ENCODE results near the gene GASK1A. TPM values are rescaled to one million over a fixed set of nuclear protein-coding genes. Genes with fewer than 3 reads are reported as not detected.
A peak's percentile ranks its signal among the peaks of the same experiment; 100 is the strongest.

Gene GASK1A
- total RNA-seq, 3 donors from 2014 or later: 10.1 to 22.6 (median 20.5) TPM

GRCh38 chr3:43080726-43081568 lies 101.8 kb downstream of the GASK1A start:
- intact Hi-C loops (cut with DNase I; ENCODE audit: low total_unique reads): no loop called here
- Histone ChIP-seq H3K9me3 (peaks cover 0 to 5% of the 10 kb centered on the region in 2 donors), H3K27ac (no peak overlapping the region), H3K36me3 (no peaks in the 10 kb centered on the region), H3K4me3 (no peak overlapping the region), H3K4me1 (no peaks in the 10 kb centered on the region), H3K27me3 (no peaks in the 10 kb centered on the region)
- no peak for DNase-seq (ENCODE audit: low spot score in 2 of 2)
- TF ChIP-seq, protein P1, sequence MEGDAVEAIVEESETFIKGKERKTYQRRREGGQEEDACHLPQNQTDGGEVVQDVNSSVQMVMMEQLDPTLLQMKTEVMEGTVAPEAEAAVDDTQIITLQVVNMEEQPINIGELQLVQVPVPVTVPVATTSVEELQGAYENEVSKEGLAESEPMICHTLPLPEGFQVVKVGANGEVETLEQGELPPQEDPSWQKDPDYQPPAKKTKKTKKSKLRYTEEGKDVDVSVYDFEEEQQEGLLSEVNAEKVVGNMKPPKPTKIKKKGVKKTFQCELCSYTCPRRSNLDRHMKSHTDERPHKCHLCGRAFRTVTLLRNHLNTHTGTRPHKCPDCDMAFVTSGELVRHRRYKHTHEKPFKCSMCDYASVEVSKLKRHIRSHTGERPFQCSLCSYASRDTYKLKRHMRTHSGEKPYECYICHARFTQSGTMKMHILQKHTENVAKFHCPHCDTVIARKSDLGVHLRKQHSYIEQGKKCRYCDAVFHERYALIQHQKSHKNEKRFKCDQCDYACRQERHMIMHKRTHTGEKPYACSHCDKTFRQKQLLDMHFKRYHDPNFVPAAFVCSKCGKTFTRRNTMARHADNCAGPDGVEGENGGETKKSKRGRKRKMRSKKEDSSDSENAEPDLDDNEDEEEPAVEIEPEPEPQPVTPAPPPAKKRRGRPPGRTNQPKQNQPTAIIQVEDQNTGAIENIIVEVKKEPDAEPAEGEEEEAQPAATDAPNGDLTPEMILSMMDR (IDR thresholded peaks at IDR 0.05): no peak
- TF ChIP-seq POLR2A (IDR thresholded peaks at IDR 0.05) (no peak), POLR2AphosphoS5 (IDR thresholded peaks at IDR 0.05) (no peak)

DNA sequence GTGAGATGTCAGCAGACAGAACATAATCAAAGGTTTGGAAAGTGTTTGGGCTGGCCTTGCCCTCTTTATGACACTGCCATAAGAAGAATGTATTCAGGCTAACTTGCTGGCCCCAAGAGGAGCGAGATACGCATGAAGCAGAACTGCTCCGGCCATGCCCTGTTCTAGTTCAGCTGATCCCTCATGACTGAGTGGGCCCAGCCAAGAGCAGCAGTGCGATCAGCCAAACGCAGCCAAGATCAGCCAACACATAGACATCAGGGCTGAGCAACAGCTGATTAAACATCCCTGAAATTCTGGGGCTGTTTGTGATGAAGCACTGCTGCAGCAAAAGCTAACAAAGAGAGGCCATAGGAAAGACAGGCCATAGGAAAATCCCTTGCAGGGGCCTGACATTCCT lies 102.7 kb downstream of the GASK1A start:
- intact Hi-C loops (cut with DNase I; ENCODE audit: low total_unique reads): no loop called here
- TF ChIP-seq POLR2AphosphoS5 (IDR thresholded peaks at IDR 0.05) (no peak), POLR2A (IDR thresholded peaks at IDR 0.05) (no peak)
- TF ChIP-seq, protein P1 (IDR thresholded peaks at IDR 0.05): no peak
- no peaks in the 10 kb centered on the region for H3K36me3 ChIP-seq
- no peaks in the 10 kb centered on the region for H3K4me1 ChIP-seq
- H3K4me3 ChIP-seq: no peak overlapping the region
- no peak for DNase-seq (ENCODE audit: low spot score in 2 of 2)
- H3K27ac ChIP-seq: no peak overlapping the region
- H3K27me3 ChIP-seq: no peaks in the 10 kb centered on the region
- peaks cover 0 to 5% of the 10 kb centered on the region in 2 donors for H3K9me3 ChIP-seq

- Histone ChIP-seq H3K27me3 (no peaks in the 10 kb centered on the region), H3K4me1 (no peaks in the 10 kb centered on the region), H3K36me3 (no peaks in the 10 kb centered on the region), H3K27ac (no peak overlapping the region), H3K4me3 (no peak overlapping the region), H3K9me3 (peaks cover 0 to 5% of the 10 kb centered on the region in 2 donors)
- TF ChIP-seq, protein P1 (IDR thresholded peaks at IDR 0.05): no peak
- no peak for TF ChIP-seq POLR2AphosphoS5 (IDR thresholded peaks at IDR 0.05)
- no peak for TF ChIP-seq POLR2A (IDR thresholded peaks at IDR 0.05)
- intact Hi-C loops (cut with DNase I; ENCODE audit: low total_unique reads): no loop called here
- no peak for DNase-seq (ENCODE audit: low spot score in 2 of 2)
These were observed 103.3 kb downstream of the GASK1A start for GRCh38 chr3:43082457-43082856.

DNA sequence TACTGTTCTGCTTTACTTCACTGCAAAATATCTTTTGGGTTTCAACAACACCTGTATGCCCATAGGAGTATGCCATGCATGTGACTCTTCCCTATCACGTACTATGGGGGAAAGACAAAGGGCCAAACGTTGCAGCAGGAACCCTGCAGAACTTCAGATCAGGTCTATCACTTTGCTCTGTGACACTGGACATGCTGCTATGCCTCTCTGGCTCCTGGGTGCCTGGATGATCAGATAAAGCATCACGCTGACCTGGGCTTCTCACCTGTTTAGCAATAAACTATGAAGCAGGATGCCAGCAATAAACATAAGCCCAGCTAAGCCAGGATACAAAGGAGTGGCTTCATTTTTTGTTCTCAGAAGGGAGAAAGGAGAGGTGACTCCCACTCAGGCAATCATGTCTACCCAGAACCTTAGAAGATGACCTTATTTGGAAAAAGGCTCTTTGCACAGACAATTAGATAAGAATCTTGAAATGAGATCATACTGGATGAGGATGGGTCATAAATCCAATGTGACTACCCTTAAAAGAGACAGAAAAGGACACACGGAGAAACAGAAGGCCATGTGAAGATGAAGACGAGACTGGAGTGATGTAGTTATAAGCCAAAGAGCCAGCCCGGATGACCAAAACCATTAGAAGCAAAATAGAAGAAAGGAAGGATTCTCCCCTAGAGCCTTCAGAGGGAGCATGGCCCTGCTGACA lies 107.5 kb downstream of the GASK1A start:
- intact Hi-C loops (cut with DNase I; ENCODE audit: low total_unique reads): no loop called here
- Histone ChIP-seq H3K9me3 (peaks cover 0 to 5% of the 10 kb centered on the region in 2 donors), H3K36me3 (no peaks in the 10 kb centered on the region), H3K27me3 (no peaks in the 10 kb centered on the region), H3K27ac (no peak overlapping the region), H3K4me1 (no peaks in the 10 kb centered on the region), H3K4me3 (no peak overlapping the region)
- TF ChIP-seq POLR2AphosphoS5 (IDR thresholded peaks at IDR 0.05): no peak
- TF ChIP-seq, protein P1 (IDR thresholded peaks at IDR 0.05): no peak
- no peak for TF ChIP-seq POLR2A (IDR thresholded peaks at IDR 0.05)
- DNase-seq (ENCODE audit: low spot score in 2 of 2): no peak

DNA sequence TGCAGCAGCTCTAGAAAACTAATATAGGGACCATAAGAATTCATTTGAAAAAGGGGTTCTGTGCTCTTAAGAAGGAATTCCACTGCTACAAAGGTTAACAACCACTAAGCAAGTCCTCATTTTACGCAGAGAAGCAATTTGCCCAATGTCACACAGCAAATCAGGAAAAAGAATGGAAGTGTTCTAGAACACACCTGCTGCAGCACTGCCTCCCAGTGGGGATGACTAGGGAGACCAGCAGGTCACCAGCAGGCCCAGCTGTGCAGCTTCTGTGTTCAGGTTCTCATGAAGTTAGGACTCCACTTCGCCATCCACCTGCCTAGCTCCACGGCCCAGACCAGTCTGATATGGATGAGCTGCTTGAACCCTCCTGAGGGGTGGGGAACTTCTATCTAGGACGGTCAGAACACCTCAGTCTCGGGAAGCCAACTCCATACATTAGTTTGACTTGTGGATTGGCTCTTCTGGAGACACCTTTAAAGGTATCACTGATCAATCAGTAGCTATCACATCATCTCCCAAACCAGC lies 108.2 kb downstream of the GASK1A start:
- peaks cover 0 to under 1% of the 10 kb centered on the region in 2 donors for H3K9me3 ChIP-seq
- DNase-seq (ENCODE audit: low spot score in 2 of 2): no peak
- H3K27me3 ChIP-seq: no peaks in the 10 kb centered on the region
- H3K4me3 ChIP-seq: no peak overlapping the region
- TF ChIP-seq, protein P1 (IDR thresholded peaks at IDR 0.05): peak in 1 of 3 donors; percentile 19
- TF ChIP-seq POLR2AphosphoS5 (IDR thresholded peaks at IDR 0.05): no peak
- TF ChIP-seq POLR2A (IDR thresholded peaks at IDR 0.05): no peak
- intact Hi-C loops (cut with DNase I; ENCODE audit: low total_unique reads): no loop called here
- H3K36me3 ChIP-seq: no peaks in the 10 kb centered on the region
- no peaks in the 10 kb centered on the region for H3K4me1 ChIP-seq
- no peak overlapping the region for H3K27ac ChIP-seq

Data from breast epithelium (tissue), 4 donors.